Measurements from ENCODE around the gene SAMD13. TPM values are rescaled to one million over a fixed set of nuclear protein-coding genes. Genes with fewer than 3 reads are reported as not detected.

Gene SAMD13
- polyA plus RNA-seq, 4 donors, result 2.2 to 6.2 (median 4.6) TPM

DNA sequence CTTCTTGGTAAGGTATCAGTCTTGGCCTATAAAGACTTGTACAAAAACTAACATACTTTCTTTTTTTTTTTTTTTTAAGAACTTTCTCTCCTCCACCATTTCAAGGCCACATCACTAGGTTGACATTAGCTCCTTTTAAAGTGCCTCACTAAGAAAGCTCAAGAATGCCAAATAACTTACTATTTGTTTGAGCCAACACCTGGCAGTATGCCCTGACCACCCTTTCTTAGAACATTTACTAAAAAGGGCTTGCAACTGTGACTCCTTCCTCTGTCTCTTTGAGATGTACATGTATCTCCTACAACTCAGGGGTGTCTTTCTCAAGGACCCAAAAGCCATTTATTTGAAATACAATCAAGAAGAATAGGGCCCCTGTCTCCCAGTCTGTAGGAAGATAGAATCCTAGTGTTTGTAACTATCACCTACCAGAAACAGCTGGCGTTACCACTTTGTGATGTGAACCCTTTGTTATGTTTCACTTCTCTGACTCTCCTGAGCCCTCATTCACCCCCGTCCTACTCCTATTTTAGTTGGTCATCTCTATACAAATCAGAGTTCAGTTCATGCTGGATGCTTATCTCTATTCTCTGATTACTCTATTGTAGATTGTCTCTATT is 12.2 kb upstream of the SAMD13 start:
- DNase-seq (no peak), FAIRE-seq (no peak)
- no peaks in the 10 kb centered on the region for H3K27me3 ChIP-seq (ENCODE audit: control insufficient read depth in 3 of 3, insufficient read depth in 3 of 3, low read length in 3 of 3)
- no peaks in the 10 kb centered on the region for H3K4me1 ChIP-seq (ENCODE audit: control insufficient read depth in 3 of 3, insufficient read depth in 2 of 3, low read depth in 1 of 3, low read length in 2 of 3)
- 87 to 92% (median 90%) methylated on average over 2 of the region's 2 CpGs for WGBS, 3 donors
- H3K27ac ChIP-seq (ENCODE audit: low read depth in 1 of 3, low read length in 2 of 3), result no peak overlapping the region
- H3K9me3 ChIP-seq (ENCODE audit: control insufficient read depth in 2 of 2, insufficient read depth in 1 of 2, low read depth in 1 of 2, low read length in 1 of 2), result peaks cover 0 to 15% of the 10 kb centered on the region in 2 donors
- no peaks in the 10 kb centered on the region for H3K36me3 ChIP-seq (ENCODE audit: control insufficient read depth in 3 of 3, insufficient read depth in 2 of 3, low read depth in 1 of 3, low read length in 3 of 3)
- H3K4me3 ChIP-seq (ENCODE audit: low read depth in 1 of 3, low read length in 3 of 3), result no peak overlapping the region

DNA sequence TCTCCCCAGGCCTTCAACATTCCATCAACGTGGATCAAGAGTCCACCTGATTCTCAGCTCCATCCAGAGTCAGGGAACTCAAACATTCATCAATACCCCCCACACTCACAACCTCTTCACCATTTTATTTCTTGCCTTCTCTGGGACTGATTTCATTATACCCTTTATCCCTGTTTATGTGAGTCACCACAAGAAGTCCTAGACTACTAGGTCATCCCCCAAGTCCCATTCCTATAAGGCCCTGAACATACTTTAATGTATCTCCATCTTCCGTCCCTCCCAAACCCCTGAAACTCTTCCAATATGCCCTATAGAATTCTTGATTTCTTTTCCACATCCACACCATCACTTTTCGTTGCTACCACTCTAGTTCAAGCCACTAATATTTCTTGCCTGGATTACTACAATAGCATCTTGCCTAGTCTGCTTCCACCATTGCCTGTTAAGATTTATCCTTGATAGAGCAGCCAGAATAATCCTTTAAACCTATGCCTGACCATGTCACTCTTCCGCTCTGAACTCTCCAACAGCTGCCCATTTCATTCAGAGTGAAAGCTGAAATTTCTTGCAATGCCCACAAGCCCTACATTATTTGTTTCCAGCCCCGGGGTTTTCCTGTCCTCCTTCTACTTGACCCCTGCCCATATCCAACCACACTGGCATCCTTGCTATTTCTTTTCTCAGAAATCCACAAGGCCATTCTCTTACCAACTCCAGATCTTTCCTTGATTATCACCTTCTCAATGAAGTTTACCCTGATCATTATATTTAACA is 9.4 kb upstream of the SAMD13 start:
- DNase-seq (no peak), FAIRE-seq (no peak)
- Histone ChIP-seq H3K36me3 (ENCODE audit: control insufficient read depth in 3 of 3, insufficient read depth in 2 of 3, low read depth in 1 of 3, low read length in 3 of 3) (no peaks in the 10 kb centered on the region), H3K27ac (ENCODE audit: low read depth in 1 of 3, low read length in 2 of 3) (no peak overlapping the region), H3K9me3 (ENCODE audit: control insufficient read depth in 2 of 2, insufficient read depth in 1 of 2, low read depth in 1 of 2, low read length in 1 of 2) (peaks cover 0 to 20% of the 10 kb centered on the region in 2 donors), H3K4me1 (ENCODE audit: control insufficient read depth in 3 of 3, insufficient read depth in 2 of 3, low read depth in 1 of 3, low read length in 2 of 3) (no peaks in the 10 kb centered on the region), H3K4me3 (ENCODE audit: low read depth in 1 of 3, low read length in 3 of 3) (no peak overlapping the region), H3K27me3 (ENCODE audit: control insufficient read depth in 3 of 3, insufficient read depth in 3 of 3, low read length in 3 of 3) (no peaks in the 10 kb centered on the region)
- 87 to 91% (median 90%) methylated on average over 5 of the region's 5 CpGs for WGBS, 3 donors

DNA sequence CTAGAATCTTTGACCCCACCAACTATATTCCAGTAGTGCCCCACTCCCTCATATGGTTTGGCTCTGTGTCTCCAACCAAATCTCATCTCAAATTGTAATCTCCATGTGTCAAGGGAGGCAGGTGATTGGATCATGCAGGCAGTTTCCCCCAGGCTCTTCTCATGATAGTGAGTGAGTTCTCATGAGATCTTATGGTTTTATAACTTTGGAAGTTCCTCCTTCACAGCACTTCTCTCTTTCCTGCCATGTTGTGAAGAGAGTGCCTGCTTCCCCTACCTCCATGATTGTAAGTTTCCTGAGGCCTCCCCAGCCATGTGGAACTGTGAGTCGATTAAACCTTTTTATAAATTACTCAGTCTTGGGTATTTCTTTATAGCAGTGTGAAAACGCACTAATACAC is 7.7 kb upstream of the SAMD13 start:
- FAIRE-seq, result no peak
- Histone ChIP-seq H3K4me1 (ENCODE audit: control insufficient read depth in 3 of 3, insufficient read depth in 2 of 3, low read depth in 1 of 3, low read length in 2 of 3) (no peaks in the 10 kb centered on the region), H3K27ac (ENCODE audit: low read depth in 1 of 3, low read length in 2 of 3) (no peak overlapping the region), H3K27me3 (ENCODE audit: control insufficient read depth in 3 of 3, insufficient read depth in 3 of 3, low read length in 3 of 3) (no peaks in the 10 kb centered on the region), H3K36me3 (ENCODE audit: control insufficient read depth in 3 of 3, insufficient read depth in 2 of 3, low read depth in 1 of 3, low read length in 3 of 3) (no peaks in the 10 kb centered on the region), H3K4me3 (ENCODE audit: low read depth in 1 of 3, low read length in 3 of 3) (no peak overlapping the region), H3K9me3 (ENCODE audit: control insufficient read depth in 2 of 2, insufficient read depth in 1 of 2, low read depth in 1 of 2, low read length in 1 of 2) (peaks cover 0 to 6% of the 10 kb centered on the region in 2 donors)
- WGBS, 3 donors, result 90 to 98% (median 94%) methylated on average over 2 of the region's 2 CpGs
- DNase-seq, result no peak

GRCh38 chr1:84294751-84295150 is 6.8 kb upstream of the SAMD13 start:
- no peak overlapping the region for H3K27ac ChIP-seq (ENCODE audit: low read depth in 1 of 3, low read length in 2 of 3)
- H3K36me3 ChIP-seq (ENCODE audit: control insufficient read depth in 3 of 3, insufficient read depth in 2 of 3, low read depth in 1 of 3, low read length in 3 of 3), result no peaks in the 10 kb centered on the region
- DNase-seq (no peak), FAIRE-seq (no peak)
- H3K4me1 ChIP-seq (ENCODE audit: control insufficient read depth in 3 of 3, insufficient read depth in 2 of 3, low read depth in 1 of 3, low read length in 2 of 3), result peaks cover 0 to 4% (median 0%) of the 10 kb centered on the region in 3 donors
- H3K27me3 ChIP-seq (ENCODE audit: control insufficient read depth in 3 of 3, insufficient read depth in 3 of 3, low read length in 3 of 3), result no peaks in the 10 kb centered on the region
- H3K9me3 ChIP-seq (ENCODE audit: control insufficient read depth in 2 of 2, insufficient read depth in 1 of 2, low read depth in 1 of 2, low read length in 1 of 2), result peaks cover 0 to 5% of the 10 kb centered on the region in 2 donors
- no peak overlapping the region for H3K4me3 ChIP-seq (ENCODE audit: low read depth in 1 of 3, low read length in 3 of 3)
- 88 to 94% (median 91%) methylated on average over 3 of the region's 3 CpGs for WGBS, 3 donors

DNA sequence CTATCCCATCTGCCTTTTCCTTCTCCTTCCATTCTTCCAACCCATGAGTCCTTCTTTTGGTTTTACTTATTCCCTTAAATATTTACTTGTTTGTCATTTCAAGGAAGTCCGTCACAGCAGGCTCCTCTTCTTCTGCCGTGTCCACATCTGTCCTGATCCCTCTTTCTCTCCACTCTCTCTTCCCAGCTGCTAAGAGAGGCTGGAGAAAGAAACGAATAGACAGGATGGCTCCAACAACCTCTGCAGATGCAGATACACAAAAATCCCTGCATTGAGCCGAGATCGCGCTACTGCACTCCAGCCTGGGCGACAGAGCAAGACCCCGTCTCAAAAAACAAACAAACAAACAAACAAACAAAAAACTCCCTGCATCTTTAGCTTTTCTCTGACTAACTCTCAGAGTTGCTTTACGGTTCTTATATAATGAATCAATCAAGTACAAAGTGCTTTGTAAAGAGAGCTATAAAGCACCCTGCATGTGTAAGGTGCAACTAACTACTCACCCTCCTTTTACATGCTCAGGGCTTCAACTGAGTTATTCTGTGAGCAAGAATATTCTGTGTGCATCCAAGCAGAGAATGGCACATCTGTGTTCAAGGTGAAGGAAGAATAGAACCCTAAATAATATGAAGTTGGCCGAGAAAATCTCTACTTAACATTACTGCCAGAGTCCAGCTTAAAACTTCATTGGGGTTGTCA is 3.8 kb upstream of the SAMD13 start:
- Histone ChIP-seq H3K4me3 (ENCODE audit: low read depth in 1 of 3, low read length in 3 of 3) (peak overlapping the region; percentile 86 to 95 (median 93)), H3K27ac (ENCODE audit: low read depth in 1 of 3, low read length in 2 of 3) (peak overlapping the region; percentile 95 to 99 (median 97)), H3K9me3 (ENCODE audit: control insufficient read depth in 2 of 2, insufficient read depth in 1 of 2, low read depth in 1 of 2, low read length in 1 of 2) (peaks cover 0 to 5% of the 10 kb centered on the region in 2 donors), H3K27me3 (ENCODE audit: control insufficient read depth in 3 of 3, insufficient read depth in 3 of 3, low read length in 3 of 3) (no peaks in the 10 kb centered on the region), H3K4me1 (ENCODE audit: control insufficient read depth in 3 of 3, insufficient read depth in 2 of 3, low read depth in 1 of 3, low read length in 2 of 3) (peaks cover 3 to 21% (median 10%) of the 10 kb centered on the region in 3 donors), H3K36me3 (ENCODE audit: control insufficient read depth in 3 of 3, insufficient read depth in 2 of 3, low read depth in 1 of 3, low read length in 3 of 3) (no peaks in the 10 kb centered on the region)
- FAIRE-seq (no peak), DNase-seq (peak in 1 of 2 donors; percentile 57)
- WGBS, 3 donors, result 23 to 55% (median 36%) methylated on average over 10 of the region's 10 CpGs

- Histone ChIP-seq H3K4me1 (ENCODE audit: control insufficient read depth in 3 of 3, insufficient read depth in 2 of 3, low read depth in 1 of 3, low read length in 2 of 3) (peaks cover 3 to 21% (median 10%) of the 10 kb centered on the region in 3 donors), H3K27ac (ENCODE audit: low read depth in 1 of 3, low read length in 2 of 3) (peak overlapping the region; percentile 95 to 99 (median 97)), H3K27me3 (ENCODE audit: control insufficient read depth in 3 of 3, insufficient read depth in 3 of 3, low read length in 3 of 3) (no peaks in the 10 kb centered on the region), H3K4me3 (ENCODE audit: low read depth in 1 of 3, low read length in 3 of 3) (peak overlapping the region; percentile 86 to 95 (median 93)), H3K36me3 (ENCODE audit: control insufficient read depth in 3 of 3, insufficient read depth in 2 of 3, low read depth in 1 of 3, low read length in 3 of 3) (no peaks in the 10 kb centered on the region), H3K9me3 (ENCODE audit: control insufficient read depth in 2 of 2, insufficient read depth in 1 of 2, low read depth in 1 of 2, low read length in 1 of 2) (peaks cover 0 to 5% of the 10 kb centered on the region in 2 donors)
- DNase-seq, result peak; percentile 59 to 82
- no peak for FAIRE-seq
- 0 to 1% (median 1%) methylated on average over 33 to 34 of the region's 34 CpGs for WGBS, 3 donors
These were observed 3.2 kb upstream of the SAMD13 start for GRCh38 chr1:84298328-84298683.

GRCh38 chr1:84298684-84299535 is 2.6 kb upstream of the SAMD13 start:
- WGBS, 3 donors, result 0 to 2% (median 1%) methylated on average over 39 to 50 of the region's 50 CpGs
- FAIRE-seq (no peak), DNase-seq (peak; percentile 68 to 85)
- peaks cover 0 to 5% of the 10 kb centered on the region in 2 donors for H3K9me3 ChIP-seq (ENCODE audit: control insufficient read depth in 2 of 2, insufficient read depth in 1 of 2, low read depth in 1 of 2, low read length in 1 of 2)
- H3K27ac ChIP-seq (ENCODE audit: low read depth in 1 of 3, low read length in 2 of 3), result peak overlapping the region; percentile 95 to 99 (median 97)
- H3K27me3 ChIP-seq (ENCODE audit: control insufficient read depth in 3 of 3, insufficient read depth in 3 of 3, low read length in 3 of 3), result no peaks in the 10 kb centered on the region
- H3K4me1 ChIP-seq (ENCODE audit: control insufficient read depth in 3 of 3, insufficient read depth in 2 of 3, low read depth in 1 of 3, low read length in 2 of 3), result peaks cover 3 to 21% (median 10%) of the 10 kb centered on the region in 3 donors
- peak overlapping the region; percentile 86 to 95 (median 93) for H3K4me3 ChIP-seq (ENCODE audit: low read depth in 1 of 3, low read length in 3 of 3)
- H3K36me3 ChIP-seq (ENCODE audit: control insufficient read depth in 3 of 3, insufficient read depth in 2 of 3, low read depth in 1 of 3, low read length in 3 of 3), result no peaks in the 10 kb centered on the region
